NCI-H1092 treated with DMSO at 0.1 percent for 48 hours (cell line): ENCODE measurements around the gene CAPN13.

Source experiments
- DNase-seq: peaks from one replicate; lab custom pipeline; 2025; lab: John Stamatoyannopoulos, UW

CAPN13 gene, protein sequence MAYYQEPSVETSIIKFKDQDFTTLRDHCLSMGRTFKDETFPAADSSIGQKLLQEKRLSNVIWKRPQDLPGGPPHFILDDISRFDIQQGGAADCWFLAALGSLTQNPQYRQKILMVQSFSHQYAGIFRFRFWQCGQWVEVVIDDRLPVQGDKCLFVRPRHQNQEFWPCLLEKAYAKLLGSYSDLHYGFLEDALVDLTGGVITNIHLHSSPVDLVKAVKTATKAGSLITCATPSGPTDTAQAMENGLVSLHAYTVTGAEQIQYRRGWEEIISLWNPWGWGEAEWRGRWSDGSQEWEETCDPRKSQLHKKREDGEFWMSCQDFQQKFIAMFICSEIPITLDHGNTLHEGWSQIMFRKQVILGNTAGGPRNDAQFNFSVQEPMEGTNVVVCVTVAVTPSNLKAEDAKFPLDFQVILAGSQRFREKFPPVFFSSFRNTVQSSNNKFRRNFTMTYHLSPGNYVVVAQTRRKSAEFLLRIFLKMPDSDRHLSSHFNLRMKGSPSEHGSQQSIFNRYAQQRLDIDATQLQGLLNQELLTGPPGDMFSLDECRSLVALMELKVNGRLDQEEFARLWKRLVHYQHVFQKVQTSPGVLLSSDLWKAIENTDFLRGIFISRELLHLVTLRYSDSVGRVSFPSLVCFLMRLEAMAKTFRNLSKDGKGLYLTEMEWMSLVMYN

DNA sequence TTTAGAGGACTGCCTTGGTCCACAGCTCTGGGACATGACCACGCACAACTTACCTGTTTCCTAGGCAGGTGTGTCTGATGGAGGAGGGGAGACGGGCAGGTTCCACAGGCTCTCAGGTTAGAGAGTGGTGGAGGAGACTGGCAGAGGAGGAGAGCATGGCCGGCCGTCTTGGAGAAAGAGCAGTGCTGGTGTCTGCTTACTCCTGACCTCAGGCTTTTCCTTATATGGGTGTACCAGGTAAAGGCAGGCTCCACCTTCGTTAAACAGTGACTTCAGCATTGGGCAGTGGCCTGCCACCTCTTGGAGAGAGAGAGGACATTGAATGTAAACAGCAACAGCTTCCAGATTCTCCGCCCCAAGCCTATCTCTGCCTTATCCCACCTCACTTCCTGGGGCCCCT is at the start of gene CAPN13:
Gene CAPN13, minus strand, starts transcription at position 198 of the 400 bp plus-strand sequence. CDS start 20,121 bp downstream, outside the sequence.
- no peak for DNase-seq

DNA sequence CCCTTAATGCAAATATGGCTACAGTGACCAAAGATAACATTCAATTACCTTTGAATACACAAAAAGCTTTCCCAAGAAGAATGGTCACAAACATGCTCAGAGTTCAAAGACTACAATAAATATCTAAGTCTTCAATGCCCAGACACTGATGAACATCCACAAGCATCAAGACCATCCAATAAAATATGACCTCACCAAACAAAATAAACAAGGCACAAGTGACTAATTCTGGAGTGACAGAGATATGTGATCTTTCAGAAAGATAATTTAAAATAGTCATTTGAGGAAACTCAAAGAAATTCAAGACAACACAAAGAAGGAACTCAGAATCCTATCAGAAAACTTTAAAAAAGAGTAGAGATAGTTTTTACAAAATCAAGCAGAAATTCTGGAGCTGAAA is 40.6 kb upstream of the CAPN13 start:
- no peak for DNase-seq

DNA sequence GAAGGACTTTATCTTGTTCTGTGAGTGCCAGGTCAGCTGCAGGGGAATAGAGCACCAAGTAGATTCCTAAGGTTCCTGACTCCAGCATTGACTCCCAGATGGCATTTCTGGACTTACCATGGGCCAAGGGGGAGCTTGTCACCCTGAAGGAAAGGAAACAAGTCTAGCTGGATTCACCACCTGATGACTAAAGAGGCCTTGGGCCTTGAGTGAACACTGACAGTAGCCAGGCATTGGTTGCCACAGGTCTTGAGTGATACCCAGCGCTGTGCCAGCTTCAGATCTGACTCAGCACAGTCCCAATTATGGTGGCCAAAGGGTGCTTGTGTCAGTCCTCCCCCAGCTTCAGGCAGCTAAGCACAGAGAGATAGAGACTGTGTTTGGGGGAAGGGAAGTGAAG is 40.1 kb upstream of the CAPN13 start:
- no peak for DNase-seq

DNA sequence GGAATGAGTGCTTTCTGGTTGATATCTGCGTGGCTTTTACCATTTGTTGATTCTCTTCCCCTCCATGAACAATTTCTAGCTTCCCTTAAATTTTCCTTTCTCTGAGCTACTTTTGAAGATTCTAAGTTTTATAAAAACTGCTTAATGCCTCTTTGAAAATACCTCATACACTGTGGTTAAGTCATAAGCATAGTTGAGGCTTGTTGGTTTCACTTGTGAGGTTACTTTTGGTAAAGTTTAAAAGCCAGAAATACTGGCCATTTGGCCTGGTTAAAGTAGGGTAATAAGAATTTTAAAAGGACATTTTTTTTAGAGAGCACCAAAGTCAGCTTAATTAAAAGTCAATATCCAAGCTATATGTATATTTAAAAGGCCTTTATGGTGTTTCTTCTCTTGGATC is 21.3 kb upstream of the CAPN13 start:
- DNase-seq = no peak

GRCh38 chr2:30826916-30827315 is 19.7 kb upstream of the CAPN13 start:
- DNase-seq = no peak

GRCh38 chr2:30826481-30826880 is 19.2 kb upstream of the CAPN13 start:
- no peak for DNase-seq

DNA sequence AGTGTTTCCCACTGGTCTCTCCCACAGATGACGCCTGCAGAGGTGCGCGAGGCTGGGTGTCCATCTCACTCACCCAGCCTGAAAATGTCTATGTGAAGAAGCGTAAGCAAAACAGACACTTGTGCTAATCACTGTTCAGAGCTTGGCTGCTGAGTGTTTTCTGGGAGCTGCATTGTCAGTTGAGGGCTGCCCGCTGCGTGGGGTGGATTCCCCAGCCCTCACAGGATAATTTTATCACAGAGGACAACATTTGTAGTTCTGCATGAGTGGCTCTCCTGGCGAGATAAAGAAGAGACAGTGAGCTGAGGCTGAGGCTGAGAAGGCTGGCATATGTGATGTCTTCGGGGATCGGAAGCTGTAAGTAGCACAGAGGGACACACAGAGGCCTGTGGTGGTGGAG is 16.2 kb upstream of the CAPN13 start:
- no peak for DNase-seq

DNA sequence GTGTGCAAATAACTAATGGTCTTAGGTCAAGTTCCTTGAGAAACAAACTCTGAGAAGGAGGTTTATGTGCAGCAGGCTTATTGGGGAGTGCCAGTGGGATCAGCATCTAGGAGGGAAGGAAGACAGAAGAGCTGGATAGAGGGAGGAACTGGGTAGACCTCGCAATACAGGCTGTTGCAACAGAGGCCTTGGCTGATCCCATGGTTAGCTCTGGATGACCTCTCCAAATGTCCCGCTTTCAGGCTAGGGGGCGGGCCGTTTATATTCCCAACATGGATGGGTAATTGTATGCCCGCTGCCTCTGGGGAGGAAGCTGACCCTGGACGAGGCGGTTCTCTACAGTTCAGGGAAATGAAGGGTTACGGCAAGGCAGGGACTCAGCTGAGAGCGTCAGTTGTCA is 14.7 kb upstream of the CAPN13 start:
- DNase-seq = no peak

DNA sequence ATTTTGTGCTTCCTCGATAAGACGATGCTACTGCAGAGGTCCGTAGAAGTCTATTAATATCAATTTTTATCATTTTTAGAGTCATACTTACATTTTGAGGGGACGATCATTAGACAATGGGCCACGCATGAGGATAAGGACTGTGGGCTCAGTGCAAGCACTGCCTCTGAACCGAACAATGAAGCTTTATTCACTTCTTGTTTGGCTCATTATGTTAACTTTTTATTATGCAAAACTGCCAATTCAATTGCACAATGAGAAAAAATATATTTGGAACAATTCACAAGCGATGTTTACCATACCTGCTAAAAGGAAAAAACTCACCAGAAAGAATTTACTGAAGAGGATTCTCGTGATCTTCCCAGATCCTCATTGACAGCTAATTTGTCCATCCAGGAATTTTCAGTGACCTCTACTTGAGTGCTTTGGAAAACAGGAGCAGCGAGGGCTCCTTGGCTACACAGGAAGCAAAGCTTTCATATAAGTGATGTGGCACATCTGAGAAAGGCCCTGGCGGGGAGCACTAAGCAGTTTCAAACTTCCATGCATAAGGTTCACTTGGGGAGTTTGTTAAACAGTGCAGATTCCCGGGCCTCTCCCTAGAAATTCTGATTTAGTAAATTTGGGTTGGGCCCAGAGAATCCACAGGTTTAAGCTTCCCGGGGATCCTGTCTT is 13.3 kb upstream of the CAPN13 start:
- DNase-seq = no peak

DNA sequence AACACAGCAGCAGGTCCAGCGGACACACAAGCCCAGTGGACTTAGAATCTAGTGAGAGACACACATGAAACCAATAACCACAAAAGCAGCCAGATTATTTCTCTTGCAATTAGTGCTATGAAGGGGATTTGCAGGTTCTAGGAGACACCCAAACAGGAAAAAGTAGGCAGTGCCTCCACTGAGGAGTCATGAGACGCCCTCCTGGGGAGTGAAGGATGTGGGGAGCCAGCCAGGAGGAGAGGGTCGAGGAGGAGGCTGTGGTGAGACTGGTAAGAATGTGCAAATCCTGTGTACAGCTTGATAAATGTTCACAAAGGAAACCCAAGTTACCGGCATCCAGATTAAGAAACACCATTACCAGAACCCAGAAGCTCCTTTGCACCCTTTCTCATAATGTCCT is 2.7 kb upstream of the CAPN13 start:
- no peak for DNase-seq

DNA sequence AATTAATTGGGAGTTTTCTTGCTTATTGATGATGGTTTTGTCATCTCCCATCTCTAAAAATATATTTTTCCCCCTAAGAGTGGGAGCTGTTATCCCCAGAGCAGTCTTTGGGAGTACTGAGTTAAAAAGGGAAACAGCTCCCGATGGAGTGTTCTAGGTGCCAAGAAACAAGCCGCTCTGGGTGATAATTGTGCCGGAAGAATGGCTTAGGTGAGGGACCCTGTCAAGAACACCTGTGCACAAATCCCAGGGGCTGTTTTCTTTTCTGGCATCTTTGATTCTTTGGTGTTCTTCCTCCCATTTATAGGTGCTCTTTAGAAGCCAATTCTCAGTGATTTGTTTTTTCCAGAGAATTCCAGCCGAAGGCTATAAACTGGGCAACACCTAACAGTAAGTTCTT is 1.4 kb upstream of the CAPN13 start:
- DNase-seq = no peak

- no peak for DNase-seq
Observed at GRCh38 chr2:30803281-30803680, 4.0 kb downstream of the CAPN13 start.

- DNase-seq = no peak
Observed at GRCh38 chr2:30802611-30803010, 4.6 kb downstream of the CAPN13 start.

GRCh38 chr2:30801821-30802455 is 5.3 kb downstream of the CAPN13 start:
- no peak for DNase-seq

DNA sequence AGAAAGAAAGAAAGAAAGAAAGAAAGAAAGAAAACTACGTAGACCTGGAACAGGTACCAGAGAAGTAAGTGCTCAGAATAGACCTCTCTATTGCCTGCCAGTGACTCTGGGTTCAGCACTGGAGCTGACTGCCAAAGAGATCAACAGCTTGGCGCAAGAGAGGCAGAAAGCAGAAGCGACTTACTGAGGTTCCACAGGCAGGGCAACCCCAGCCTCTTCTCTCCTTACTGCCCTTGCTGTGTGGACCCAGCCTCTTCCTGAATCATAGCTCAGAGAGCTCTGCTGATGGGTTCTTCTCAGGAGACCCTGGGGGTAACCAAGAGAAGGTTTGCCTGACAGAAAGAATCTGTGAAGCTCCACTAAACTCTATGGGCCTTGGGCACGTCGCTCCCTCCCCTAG is 7.1 kb downstream of the CAPN13 start:
- DNase-seq = no peak

DNA sequence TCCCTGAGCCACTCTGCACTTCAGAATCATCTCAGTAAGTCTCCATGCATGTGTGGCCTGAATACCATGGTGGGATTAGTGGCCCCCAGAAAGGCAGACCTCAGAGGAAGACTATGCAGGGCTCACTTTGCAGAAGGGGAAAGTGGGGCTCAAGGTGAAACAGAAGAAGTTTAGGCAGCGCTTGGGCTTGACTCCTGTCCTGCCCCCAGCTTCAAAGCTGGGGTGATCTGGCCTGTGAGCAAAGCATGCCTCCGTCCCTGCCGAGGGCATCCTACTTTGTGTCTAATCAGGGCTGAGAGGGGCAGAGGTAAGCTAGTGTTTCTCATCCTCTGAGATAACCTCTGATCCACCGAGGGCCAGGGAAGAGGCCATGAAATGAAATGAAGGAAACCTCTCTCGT is 7.9 kb downstream of the CAPN13 start:
- DNase-seq = no peak

DNA sequence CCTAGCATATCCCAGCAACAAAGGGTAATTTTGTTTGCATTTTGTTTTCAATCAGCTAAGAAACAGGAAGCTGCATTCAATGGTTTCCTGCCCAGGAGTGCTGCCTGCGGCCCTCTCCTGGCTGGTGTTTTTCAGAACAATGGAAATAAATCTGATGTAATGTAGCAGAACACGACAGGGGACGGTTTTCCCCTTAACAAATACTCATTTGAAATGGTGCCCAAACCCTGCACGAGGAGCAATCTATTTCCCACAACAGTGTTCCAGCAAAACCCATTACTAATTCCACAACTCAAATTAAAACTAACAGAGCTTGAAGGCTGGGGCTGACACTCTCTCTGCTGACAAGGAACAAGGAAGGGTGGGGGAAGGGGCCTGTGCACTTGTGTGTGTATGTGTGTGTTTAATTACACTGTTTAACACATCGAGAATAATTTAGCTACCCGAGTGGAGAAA is 8.7 kb downstream of the CAPN13 start:
- peak; percentile 6 for DNase-seq

- DNase-seq = no peak
Observed at GRCh38 chr2:30797381-30798015, 9.7 kb downstream of the CAPN13 start.

GRCh38 chr2:30796699-30797098 is 10.5 kb downstream of the CAPN13 start:
- DNase-seq = no peak

GRCh38 chr2:30792521-30792920 is 14.7 kb downstream of the CAPN13 start:
- DNase-seq = no peak

DNA sequence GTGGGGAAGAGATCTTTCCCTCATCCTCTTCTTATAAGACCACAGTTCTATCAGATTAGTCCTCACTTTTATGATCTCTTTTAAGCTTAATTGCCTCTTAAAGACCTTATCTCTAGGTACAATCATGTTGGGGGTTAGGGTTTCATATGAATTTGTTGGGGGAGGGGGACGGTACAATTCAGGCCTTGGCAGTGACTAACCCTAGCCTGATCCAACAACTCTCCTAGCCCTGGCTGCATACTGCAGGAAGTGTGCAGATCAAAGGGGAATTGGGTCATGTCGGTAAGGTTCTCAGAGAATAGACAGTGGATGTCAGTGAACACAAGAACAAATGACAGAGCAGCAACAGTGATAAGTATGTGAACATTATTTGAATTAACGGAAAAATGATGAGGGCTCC is 16.4 kb downstream of the CAPN13 start:
- no peak for DNase-seq

DNA sequence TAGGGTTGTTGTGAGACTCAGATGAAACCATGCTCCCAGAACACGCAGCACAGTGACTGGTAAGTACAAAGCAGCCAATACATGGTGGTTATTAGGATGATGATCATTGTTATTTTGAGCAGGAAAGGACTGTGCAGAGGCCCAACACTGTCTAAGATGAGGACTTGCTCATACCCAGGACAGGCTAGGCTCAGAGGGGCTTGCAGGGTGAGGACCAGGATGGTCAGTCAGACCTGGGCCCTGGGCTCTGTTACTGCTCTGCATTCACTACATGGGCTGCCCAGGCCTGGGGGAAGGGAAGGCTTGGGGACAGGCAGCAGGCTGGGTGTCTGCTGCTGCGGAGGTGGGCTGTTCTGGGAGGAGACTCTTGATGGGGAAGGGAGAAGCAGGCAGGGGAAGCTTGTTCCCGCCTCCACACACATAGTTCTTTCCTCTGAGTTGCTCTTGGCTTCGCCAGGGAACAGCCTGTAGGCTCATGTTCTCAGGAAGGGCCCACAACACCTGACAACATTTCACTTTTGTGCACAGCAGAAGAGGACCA is 17.5 kb downstream of the CAPN13 start:
- DNase-seq = no peak
